Cardiac muscle cell (in vitro differentiated cells and primary cell): ENCODE results near the gene PJA2. TPM values are rescaled to one million over a fixed set of nuclear protein-coding genes. Genes with fewer than 3 reads are reported as not detected.

Experiments used
- DNase-seq, 2 donors: peaks; one replicate each; pipeline versions ENCODE4 v3.0.0 to v3.0.0-alpha.2; 2010 to 2017; ENCODE audit warnings: low read depth in 1 of 2, low spot score in 1 of 2
- H3K27ac ChIP-seq: fragments of 200-600 bp; sonication (generic); 2 replicates; pipeline ENCODE4 v1.5.1; 2016
- H3K27me3 ChIP-seq: fragments of 200-600 bp; sonication (generic); 2 replicates; pipeline ENCODE4 v1.6.0; 2016; ENCODE audit warnings: control low read depth
- H3K36me3 ChIP-seq: fragments of 200-600 bp; sonication (generic); 2 replicates; pipeline ENCODE4 v1.5.1; 2016; ENCODE audit warnings: control low read depth
- H3K4me1 ChIP-seq: fragments of 200-600 bp; sonication (generic); 2 replicates; pipeline ENCODE4 v1.8.1; 2017; ENCODE audit warnings: low read depth, mild to moderate bottlenecking, mixed run types
- H3K4me3 ChIP-seq: fragments of 200-600 bp; sonication (generic); 2 replicates; pipeline ENCODE4 v1.5.1; 2016; ENCODE audit warnings: mild to moderate bottlenecking
- H3K9me3 ChIP-seq: fragments of 200-600 bp; sonication (generic); 2 replicates; pipeline ENCODE4 v1.5.1; 2017; ENCODE audit warnings: low read depth, mild to moderate bottlenecking, control low read depth
- CTCF ChIP-seq: IDR thresholded peaks from 2 replicates; pipeline ENCODE4 v1.5.1; 2012; ENCODE audit warnings: low read depth, mild to moderate bottlenecking, low read length
- polyA plus RNA-seq: library from polyadenylated mRNA; unstranded; fragments of >200 nt; fragmentation: Nextera tagmentation; extraction: Ambion mirVana; gene quantifications from 2 replicates; pipeline ENCODE4 v1.2.1, GENCODE V29; 2016
- total RNA-seq: library from RNA; depleted of rRNA; stranded (reverse); fragments of >200 nt; gene quantifications from 2 replicates; pipeline ENCODE4 v1.2.3, GENCODE V29; 2016

PJA2 gene
- total and polyA plus RNA-seq, 2 experiments from 2014 or later: 71.8 to 73.6 TPM

- DNase-seq: peak in 1 of 2 donors; percentile 4
- H3K4me1 ChIP-seq: no peaks in the 10 kb centered on the region
- no peak overlapping the region for H3K4me3 ChIP-seq
- H3K27me3 ChIP-seq: no peaks in the 10 kb centered on the region
- H3K9me3 ChIP-seq: no peaks in the 10 kb centered on the region
- H3K36me3 ChIP-seq: no peaks in the 10 kb centered on the region
- TF ChIP-seq CTCF: no peak
- no peak overlapping the region for H3K27ac ChIP-seq
These were observed 93.1 kb downstream of the PJA2 start for GRCh38 chr5:109316634-109317033.

GRCh38 chr5:109315245-109315644 is 94.5 kb downstream of the PJA2 start:
- no peaks in the 10 kb centered on the region for H3K4me1 ChIP-seq
- no peaks in the 10 kb centered on the region for H3K36me3 ChIP-seq
- no peak for DNase-seq
- H3K9me3 ChIP-seq: no peaks in the 10 kb centered on the region
- no peak overlapping the region for H3K27ac ChIP-seq
- no peak overlapping the region for H3K4me3 ChIP-seq
- H3K27me3 ChIP-seq: no peaks in the 10 kb centered on the region
- TF ChIP-seq CTCF: no peak

- no peaks in the 10 kb centered on the region for H3K36me3 ChIP-seq
- no peak for DNase-seq
- no peak overlapping the region for H3K27ac ChIP-seq
- H3K4me3 ChIP-seq: no peak overlapping the region
- TF ChIP-seq CTCF: no peak
- no peaks in the 10 kb centered on the region for H3K27me3 ChIP-seq
- no peaks in the 10 kb centered on the region for H3K4me1 ChIP-seq
- H3K9me3 ChIP-seq: no peaks in the 10 kb centered on the region
These were observed 96.6 kb downstream of the PJA2 start for GRCh38 chr5:109313127-109313526.

GRCh38 chr5:109312695-109313094 is 97.1 kb downstream of the PJA2 start:
- Histone ChIP-seq H3K4me1 (no peaks in the 10 kb centered on the region), H3K9me3 (no peaks in the 10 kb centered on the region), H3K27me3 (no peaks in the 10 kb centered on the region), H3K36me3 (no peaks in the 10 kb centered on the region), H3K27ac (no peak overlapping the region), H3K4me3 (no peak overlapping the region)
- DNase-seq: no peak
- TF ChIP-seq CTCF: no peak

- H3K4me1 ChIP-seq: no peaks in the 10 kb centered on the region
- H3K27ac ChIP-seq: no peak overlapping the region
- H3K9me3 ChIP-seq: no peaks in the 10 kb centered on the region
- no peak for DNase-seq
- H3K27me3 ChIP-seq: no peaks in the 10 kb centered on the region
- TF ChIP-seq CTCF: no peak
- no peaks in the 10 kb centered on the region for H3K36me3 ChIP-seq
- no peak overlapping the region for H3K4me3 ChIP-seq
These were observed 99.5 kb downstream of the PJA2 start for GRCh38 chr5:109310315-109310714.

- H3K36me3 ChIP-seq: no peaks in the 10 kb centered on the region
- H3K4me1 ChIP-seq: no peaks in the 10 kb centered on the region
- no peak for DNase-seq
- H3K4me3 ChIP-seq: no peak overlapping the region
- no peaks in the 10 kb centered on the region for H3K9me3 ChIP-seq
- H3K27me3 ChIP-seq: no peaks in the 10 kb centered on the region
- no peak overlapping the region for H3K27ac ChIP-seq
- no peak for TF ChIP-seq CTCF
These were observed 100.3 kb downstream of the PJA2 start for GRCh38 chr5:109309326-109310063.
